CD1c-positive myeloid dendritic cell (primary cell): ENCODE measurements around the gene GPR17.

ENCODE experiments used
- DNase-seq: peaks from one replicate; pipeline ENCODE4 v3.0.0-alpha.2; 2016; ENCODE audit errors: extremely low spot score

The GPR17 gene

GRCh38 chr2:127654838-127655175 lies 8.9 kb downstream of the GPR17 start:
- DNase-seq: no peak

DNA sequence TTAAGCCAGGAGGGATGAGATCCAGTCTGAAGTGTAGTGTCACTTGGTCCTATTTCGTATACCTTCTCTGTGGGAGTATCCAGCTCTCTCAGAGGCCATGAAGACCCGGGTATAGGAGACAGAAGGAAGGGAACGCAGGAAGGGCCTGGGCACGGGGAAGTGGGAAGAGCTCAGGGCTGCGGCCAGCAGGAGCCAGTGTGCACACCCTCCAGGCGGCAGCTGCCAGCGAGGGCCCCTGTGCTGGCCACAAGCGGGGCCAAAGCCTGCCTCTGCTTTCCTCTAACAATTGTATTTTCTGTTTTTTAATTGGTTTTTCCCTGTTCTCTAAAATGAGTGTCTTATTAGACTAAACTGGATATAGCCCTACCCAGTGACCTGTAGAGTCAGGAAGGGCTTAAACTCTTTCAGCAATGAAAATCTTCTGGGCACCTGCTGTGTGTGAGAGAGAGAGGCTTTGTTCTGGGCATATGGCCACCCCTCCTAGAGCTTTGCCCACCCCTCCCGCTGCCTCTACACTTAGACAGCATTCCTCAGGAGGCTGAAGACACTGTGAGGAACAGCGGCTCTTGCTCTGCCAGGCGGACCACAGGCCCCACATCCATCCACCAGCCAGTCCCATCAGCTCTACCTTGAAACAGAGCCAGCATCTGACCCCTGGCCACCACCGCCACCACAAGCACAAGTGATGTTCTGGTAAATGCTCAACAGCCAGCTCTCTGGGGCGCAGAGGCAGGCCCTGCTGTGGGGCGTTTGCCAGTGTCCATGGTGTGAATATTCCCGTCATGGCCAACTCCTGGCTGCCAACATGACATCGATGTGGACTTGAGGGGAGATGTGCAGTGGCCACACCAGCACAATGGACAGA lies 9.5 kb downstream of the GPR17 start:
- DNase-seq: no peak

DNA sequence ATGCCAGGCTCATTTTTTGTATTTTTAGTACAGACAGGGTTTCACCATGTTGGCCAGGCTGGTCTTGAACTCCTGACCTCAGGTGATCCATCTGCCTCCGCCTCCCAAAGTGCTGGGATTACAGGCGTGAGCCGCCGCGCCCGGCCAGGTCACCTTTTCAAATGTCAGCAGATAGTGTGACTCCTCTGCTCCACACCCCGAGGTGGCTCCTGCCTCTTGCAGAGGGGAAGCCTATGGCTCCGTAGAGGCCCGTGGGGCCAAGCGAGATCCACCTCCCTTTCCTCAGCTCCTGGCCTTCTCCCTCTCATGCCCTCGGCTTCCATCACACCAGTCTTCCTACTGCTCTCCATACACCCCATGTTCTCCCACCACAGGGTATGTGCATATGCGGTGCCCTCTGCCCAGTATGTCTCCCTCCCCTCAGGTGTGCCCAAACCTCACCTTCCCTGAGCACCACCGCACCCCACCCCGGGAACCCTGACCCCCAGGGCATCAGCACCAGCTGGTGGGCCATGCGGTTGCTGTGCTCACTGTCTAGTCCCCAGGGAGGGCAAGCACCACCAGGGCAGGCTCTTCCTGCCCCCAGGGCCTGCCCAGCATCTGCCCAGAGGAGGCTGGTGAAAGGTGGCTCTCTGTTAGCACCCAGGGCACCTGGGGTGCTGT lies 10.7 kb downstream of the GPR17 start:
- DNase-seq: no peak

DNA sequence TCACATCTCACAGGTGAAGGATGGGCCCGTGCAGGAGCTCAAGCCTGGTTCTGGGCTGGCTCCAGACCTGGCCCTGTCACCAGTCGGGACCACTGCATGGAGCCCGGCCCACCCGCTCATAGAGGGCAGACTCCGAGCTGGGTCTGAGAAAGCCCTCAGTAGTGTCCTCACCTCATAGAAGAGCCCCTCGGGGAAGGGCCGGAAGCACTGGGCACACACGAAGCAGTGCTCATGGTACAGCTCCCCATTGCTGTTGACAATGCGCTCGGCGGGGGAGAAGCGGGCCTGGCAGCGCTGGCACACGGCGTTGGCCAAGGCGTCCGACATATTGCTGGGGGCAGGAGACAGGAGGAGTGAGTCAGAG lies 11.3 kb downstream of the GPR17 start:
- DNase-seq: no peak

DNA sequence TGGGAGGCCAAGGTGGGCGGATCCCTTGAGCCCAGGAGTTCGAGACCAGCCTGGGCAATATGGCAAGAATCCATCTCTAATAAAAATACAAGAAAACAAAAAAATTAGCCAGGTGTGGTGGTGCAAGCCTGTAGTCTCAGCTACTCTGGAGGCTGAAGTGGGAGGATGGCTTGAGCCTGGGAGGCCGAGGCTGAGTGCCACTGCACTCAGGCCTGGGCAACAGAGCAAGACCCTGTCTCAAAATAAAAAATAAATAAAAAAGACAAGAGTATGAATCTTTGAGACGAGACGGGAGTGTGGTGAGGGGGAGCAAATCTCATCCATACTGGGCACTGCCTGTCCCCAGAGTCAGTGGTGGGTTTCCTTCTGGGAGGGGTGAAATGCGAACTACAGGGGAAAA lies 12.2 kb downstream of the GPR17 start:
- no peak for DNase-seq

- DNase-seq: no peak
Observed at GRCh38 chr2:127658641-127659407, 12.9 kb downstream of the GPR17 start.

DNA sequence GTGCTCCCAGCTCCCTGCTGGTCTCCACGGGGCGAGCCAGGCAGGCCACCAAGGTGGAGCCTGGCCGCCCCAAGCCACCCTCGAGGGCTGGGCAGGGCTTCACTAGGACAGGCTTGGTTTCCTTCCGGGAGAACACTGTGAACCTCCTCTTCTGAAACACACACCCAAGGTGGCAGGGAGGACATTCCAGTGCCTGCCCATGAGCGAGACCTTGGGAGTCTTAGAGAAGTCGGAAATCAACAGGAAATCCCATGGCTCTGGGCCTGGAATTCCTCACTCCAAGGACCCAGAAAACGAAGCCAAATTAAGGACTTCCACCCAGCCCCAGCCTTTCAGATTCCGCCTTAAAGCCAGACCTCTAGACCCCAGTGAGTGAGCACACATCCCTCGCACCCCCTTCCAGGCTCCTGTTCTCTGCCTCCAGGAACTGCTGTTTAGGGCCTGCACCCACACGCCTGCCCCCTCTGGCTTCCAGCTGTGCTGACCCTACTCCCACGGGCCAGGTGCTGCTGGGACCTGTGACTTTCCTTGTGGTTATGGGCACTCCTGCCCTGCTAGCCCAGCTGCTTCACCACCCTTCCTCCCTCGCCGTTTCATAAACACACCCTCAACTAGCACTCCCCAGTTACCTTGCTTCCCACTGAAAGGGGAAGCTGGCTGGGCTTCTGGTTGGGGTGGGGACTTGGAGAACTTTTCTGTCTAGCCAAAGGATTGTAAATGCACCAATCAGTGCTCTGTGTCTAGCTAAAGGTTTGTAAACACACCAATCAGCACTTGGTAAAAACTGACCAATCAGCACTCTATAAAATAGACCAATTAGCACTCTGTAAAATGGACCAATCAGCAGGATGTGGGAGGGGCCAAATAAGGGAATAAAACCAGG lies 13.7 kb downstream of the GPR17 start:
- no peak for DNase-seq

- no peak for DNase-seq
Observed at GRCh38 chr2:127660291-127660578, 14.3 kb downstream of the GPR17 start.

GRCh38 chr2:127661072-127661649 lies 15.2 kb downstream of the GPR17 start:
- no peak for DNase-seq

DNA sequence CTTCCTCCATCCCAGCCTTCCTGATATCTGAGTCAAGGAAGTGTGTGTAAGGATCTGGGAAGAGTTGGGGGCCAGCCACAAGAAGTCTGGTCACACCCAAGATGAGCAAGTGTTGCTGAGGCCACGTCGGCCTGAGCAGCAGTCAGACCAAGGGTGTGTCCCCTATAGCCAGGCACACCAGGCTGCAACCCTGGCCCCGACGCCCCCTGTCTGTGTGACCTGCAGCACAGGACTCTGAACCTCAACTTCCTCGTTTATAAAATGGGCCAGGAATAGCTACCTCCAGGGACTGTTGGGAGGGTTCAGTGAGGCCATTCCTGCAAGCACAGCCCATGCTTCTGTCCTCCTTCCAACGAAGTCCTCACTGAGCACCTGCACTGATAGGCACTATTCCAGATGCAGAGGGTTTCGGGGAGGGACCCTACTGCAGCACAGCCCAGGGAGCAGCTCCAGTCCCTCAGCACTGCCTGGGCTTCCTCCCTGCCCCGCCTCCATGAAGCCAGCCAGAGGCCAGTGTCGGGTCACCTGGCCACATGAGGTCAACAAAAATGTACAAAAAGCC lies 16.1 kb downstream of the GPR17 start:
- DNase-seq: no peak

DNA sequence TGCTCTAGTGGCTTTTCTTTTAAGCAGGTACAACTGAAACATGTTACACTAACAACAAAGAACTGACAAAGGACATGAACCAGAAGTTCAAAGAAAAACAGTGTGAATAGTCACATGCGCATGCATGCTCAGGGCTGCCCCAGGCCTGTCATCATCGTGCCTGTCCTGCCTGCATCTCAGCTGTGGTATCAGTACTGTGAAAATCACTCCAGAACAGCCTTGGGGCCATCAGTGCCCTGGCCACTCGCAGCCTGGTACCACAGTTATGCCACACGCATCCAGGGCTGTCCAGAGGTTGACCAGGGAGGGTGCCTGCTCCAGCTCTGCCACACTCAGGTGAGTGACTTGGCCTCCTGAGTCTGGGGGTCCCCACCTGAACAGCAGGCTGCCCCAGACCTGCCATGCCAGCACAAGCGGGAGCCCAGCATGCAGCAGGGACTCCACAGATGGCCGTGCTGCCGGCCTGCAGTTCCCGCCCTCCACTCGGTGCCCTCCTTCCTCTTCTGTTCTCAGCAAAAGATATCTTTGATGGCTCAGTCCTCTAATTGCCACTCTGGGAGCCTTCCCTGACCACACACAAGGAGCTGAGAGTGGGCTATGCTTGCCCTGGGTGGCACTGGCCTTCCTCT lies 17.1 kb downstream of the GPR17 start:
- no peak for DNase-seq

GRCh38 chr2:127663566-127664064 lies 17.7 kb downstream of the GPR17 start:
- DNase-seq: no peak

GRCh38 chr2:127664065-127664894 lies 18.3 kb downstream of the GPR17 start:
- DNase-seq: no peak

DNA sequence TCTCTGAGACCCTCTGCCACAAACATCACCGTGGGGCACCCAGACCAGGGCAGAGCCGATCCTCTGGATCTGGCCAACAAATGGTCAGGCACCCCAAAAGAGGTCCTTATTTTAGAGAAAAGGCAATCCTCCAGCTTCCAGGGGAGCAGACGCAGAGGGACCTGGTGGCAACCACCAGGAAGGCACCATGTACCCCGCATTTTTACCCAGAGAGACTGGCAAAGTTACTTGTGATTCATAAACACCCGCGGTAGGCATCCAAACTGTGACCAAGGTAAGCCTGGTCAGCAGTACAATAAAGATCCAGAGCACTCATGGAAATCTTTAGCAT lies 18.9 kb downstream of the GPR17 start:
- DNase-seq: no peak

- DNase-seq: no peak
Observed at GRCh38 chr2:127665267-127665893, 19.4 kb downstream of the GPR17 start.

DNA sequence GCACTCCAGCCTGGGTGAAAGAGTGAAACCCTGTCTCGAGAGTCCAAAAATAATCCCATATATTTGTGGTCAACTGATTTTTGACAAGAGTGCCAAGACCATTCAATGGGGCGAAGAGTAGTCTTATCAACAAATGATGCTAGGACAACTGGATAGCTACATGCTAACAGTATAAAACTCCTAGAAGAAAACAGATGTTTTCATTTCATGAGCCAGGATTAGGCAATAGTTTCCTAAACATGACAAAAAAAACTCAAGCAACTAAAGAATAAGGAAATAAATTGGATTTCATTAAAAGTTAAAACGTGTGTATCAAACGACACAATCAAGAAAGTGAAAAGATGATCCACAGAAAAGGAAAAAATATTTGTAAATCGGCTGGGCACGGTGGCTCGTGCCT lies 23.1 kb downstream of the GPR17 start:
- DNase-seq: no peak

DNA sequence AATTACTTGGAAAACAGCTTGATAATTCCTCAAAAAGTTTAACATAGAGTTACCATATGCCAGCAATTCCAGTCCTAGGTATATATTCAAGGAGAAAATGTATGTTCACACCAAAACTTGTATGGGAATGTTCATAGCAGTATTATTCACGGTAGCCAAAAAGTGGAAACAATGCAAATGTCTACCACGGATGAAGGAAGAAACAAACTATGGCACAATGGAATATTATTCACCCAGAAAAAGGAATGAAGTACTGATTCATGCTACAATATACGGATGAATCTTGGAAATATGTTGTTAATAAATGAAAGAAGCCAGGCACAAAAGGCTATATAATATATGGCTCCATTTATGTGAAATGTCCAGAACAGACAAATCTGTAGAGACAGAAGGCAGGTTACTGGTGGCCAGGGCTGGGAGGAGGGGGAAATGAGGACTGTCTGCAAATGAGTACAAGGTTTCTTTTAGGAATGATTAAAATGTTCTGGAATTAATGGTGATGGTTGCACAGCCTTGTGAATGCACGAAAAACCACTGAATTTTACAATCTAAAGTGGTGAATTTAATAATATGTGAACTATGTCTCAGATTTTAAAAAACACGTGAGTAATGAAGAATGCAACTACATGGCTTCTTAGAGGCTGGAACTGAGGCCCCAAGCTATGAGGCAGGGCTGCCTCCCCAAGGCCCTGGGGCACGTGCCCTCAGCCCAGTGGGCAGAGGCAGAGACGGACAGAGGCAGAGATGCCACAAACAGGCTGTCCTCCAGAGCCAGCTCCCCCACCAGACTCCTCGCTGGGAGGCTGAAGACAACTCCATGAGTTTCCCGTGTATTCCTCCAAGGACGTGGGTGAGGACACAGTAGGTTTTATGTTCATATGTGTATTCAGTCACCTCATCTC lies 24.4 kb downstream of the GPR17 start:
- DNase-seq: no peak

DNA sequence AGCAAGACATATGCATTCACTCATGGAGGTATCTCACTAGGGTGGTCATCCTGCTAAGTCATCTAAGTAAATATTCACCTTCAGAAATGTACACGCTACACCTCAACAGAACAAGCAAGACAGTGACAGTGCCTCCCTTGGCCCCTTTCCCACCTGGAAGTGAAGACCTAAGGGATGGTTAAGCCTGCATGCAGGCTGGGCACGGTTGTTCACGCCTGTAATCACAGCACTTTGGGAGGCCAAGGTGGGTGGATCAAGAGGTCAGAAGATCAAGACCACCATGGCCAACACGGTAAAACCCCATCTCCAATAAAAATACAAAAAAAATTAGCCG lies 25.0 kb downstream of the GPR17 start:
- DNase-seq: no peak
